Airway epithelial cell (primary cell): ENCODE data around the gene TRAPPC5. TPM values are rescaled to one million over a fixed set of nuclear protein-coding genes. Genes with fewer than 3 reads are reported as not detected.

Experiments
- total RNA-seq: library from RNA; depleted of rRNA; stranded (reverse); fragments of >200 nt; gene quantifications from 2 replicates; pipeline ENCODE4 v1.2.3, GENCODE V29; 2015

TRAPPC5 gene
- total RNA-seq, result 115 and 131 TPM in 2 replicates

DNA sequence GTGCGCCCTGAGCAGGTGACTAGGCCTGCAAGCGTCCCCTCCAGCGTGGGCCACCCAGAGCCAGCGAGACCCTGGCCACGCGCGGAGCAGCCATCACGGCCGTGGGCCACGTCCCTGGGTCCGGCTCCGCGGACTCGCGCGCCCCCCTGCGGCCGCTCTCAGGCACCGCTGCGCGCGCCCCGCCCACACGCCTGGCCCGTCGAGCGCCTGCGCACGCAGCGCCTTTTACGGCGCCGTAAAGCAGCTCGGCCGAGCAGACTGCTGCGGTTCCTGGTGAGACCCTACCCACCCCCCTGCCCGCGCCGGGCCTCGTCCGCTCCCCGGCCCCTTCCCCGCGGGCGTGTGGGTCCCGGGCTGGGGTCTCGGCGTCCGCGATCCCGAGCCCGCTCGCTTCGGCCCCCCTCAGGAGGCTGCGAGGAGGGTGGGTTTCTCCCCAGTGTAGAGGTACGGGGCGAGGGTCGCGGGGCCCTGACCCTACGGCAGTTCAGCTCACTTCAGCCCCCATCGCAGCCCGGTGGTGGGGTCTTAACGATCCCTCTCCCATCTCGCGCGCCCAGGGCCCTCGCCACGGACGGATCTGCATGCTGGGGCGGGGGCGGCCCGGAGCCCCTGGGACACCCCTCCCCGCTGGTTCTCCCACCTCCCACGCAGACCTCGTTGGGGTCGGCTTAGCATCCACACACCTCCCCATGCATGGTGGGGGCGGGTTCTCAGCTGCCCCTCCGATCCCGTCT is at the start of gene TRAPPC5:
TSS of gene TRAPPC5 (plus strand) at position 228 of the 734 bp plus-strand sequence. CDS start 1,421 bp downstream, outside the sequence.

DNA sequence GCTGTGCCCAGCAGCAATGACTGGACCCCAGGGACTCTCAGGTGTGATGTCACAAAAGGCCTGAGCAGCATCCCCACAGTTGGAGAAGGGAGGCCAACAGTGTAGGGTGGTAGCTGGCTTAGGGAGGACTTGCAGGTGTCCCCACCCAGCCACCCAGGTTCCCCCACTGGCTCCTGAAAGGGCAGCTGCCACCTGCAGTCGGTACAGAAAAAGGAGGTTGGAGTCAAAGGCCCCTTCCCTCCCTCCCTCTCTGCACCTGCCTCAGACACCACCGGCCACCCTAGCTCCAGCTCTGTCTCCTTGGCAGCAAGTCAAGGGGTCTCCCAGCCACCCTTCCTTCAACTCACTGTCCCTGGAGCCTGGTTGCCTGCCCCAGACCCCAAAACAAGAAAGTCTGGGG is 46.9 kb upstream of the TRAPPC5 start, which contains the start of gene PCP2:
TSS of gene PCP2 (minus strand) at position 22 of the 400 bp plus-strand sequence. CDS start 262 bp downstream, outside the sequence.

DNA sequence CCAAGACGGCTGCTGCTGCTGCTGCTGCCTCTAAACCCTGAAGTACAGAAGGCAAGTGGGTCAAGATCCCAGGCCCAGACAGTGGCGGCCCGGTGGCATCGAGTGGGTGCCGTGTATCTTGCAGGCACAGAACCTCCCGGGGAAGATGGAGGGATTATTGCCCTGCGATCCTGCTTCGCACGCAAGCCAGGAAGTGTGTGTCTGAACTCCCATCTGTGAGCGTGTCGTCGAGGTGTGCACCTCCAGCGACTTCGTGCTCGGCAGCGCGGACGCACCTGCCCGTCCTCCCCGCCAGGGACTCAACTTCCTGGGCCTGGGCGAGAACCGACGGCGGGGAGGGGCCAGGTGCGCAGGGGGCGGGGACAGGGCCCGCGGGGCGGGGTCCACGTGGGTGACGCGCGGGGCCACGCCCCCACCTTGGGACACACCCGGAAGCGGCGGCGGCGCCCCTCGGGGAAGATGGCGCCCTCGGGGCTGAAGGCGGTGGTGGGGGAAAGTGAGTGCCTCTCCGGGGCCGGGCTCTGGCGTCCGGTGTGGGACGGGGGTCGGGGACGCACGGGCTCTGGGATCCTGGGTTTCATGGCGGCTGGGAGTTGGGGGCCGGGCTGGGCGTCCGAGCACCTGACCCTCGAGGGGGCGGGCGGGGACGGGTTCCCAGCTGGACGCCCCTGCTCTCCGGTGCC is 43.8 kb upstream of the TRAPPC5 start, which contains the start of gene STXBP2:
TSS of gene STXBP2 (plus strand) at position 420 of the 683 bp plus-strand sequence. CDS start at position 460, 40 bp downstream.

DNA sequence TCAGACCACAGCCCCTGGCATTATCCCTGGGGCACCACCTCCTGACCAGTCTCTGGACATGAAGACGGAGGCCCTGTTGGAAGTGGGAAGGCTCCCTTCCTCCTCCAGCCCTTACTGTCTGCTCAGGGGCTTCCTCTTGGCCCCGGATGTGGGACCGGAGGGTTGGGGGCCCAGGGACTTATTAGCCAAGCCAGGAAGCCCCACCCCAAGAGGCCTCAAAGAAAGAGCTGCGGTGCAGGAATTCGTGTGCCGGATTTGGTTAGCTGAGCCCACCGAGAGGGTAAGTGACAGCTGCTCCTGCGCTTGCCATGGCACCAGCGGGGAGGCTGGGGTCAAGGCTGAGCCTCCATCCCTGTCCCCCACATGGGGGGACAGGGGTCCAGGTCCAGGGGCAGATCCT is 11.8 kb upstream of the TRAPPC5 start, which contains the start of gene RETN:
TSS of gene RETN (plus strand) at position 208 of the 400 bp plus-strand sequence. CDS start 278 bp downstream, outside the sequence.

DNA sequence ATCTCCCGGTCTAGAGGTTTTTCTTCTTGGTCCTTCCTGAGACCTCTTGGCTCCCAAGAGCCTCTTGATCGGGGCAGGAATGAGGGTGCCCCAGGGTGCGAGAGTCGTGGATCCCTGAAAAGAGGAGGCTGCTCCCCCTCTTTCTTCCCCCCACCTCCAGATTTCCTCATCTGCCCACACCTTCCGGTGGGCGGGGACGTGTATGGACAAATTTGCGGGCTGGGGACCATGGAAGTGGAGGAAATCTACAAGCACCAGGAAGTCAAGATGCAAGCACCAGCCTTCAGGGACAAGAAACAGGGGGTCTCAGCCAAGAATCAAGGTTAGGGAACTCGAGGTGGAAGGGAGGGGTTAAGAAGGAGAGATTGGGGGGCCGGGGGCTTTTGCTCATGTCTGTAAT is 3.8 kb upstream of the TRAPPC5 start, which contains the start of gene MCEMP1:
TSS of gene MCEMP1 (plus strand) at position 237 of the 400 bp plus-strand sequence. CDS start at position 268, 31 bp downstream.

DNA sequence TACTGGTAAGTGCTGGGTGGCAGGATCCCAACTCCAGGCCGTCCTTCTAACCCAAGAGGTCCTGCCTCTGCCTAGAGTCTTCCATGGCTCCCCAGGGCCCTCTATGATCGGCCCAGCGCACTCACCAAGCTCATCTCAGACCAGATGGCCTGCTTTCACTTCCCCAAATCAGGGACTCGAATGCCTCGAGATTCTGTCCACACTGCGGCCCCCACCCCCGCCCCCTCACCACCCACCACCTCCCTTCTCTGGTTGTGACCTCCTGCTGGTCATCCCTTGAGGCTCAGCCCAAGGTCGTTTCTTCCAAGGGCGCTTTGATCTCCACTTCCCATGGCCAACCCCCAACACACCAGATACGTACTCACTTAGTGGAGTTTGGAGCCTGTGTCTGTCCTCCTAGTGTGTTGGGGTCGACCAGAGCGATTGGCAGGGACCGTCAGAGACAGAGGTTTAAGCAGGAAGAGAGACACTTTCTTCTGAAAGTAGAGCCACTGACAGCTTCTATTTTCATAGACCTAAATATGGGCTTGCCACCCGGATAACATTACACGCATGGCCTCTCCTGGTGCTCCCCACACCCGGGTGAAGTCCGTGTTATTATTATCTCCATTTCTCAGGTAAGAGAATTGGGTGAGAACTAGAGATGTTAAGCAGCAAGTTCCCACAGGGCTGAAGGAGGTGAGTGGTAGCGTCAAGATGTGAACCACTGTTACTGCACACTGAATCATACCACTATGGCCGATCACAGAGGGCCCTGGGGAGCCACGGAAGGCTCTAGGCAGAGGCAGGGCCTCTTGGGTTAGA is 21.2 kb downstream of the TRAPPC5 start, which contains the start of gene FCER2:
TSS of gene FCER2 (minus strand) at position 478 of the 804 bp plus-strand sequence. CDS start 2,371 bp downstream, outside the sequence.

DNA sequence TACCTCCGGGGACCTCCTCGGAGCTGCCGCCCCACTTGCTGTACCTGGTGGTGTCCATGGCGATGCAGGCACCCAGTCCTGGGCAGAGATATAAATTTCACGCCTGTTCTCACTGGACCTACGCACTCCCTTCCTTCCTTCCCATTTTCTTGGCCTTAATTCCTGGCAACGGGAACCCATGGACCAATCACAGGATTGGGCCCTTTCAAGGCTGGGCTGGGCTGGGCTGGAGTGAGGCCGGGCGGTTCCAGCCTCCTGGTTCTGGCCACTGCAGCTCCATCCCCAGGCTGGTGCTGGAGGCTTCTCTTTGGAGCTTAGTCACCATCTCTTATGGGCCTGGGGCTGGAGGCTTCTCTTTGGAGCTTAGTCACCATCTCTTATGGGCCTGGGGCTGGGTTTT is 51.4 kb downstream of the TRAPPC5 start, which contains the start of gene CLEC4G:
TSS of gene CLEC4G (minus strand) at position 66 of the 400 bp plus-strand sequence. CDS start at position 58, 8 bp downstream.

Other genes with a start within 250 kb of the TRAPPC5 start
- 3.9 and 4.5 TPM in 2 replicates for gene PEX11G, start 191.8 kb upstream of the TRAPPC5 start, total RNA-seq
- 26.9 and 30.2 TPM in 2 replicates for gene ZNF358, start 164.7 kb upstream of the TRAPPC5 start, total RNA-seq
- gene MCOLN1, start 158.2 kb upstream of the TRAPPC5 start, total RNA-seq, result 2.7 and 3.2 TPM in 2 replicates
- 74.9 and 77.3 TPM in 2 replicates for gene PNPLA6, start 145.1 kb upstream of the TRAPPC5 start, total RNA-seq
- gene CAMSAP3, start 85.0 kb upstream of the TRAPPC5 start, total RNA-seq, result 11.0 and 12.6 TPM in 2 replicates
- gene XAB2, start 51.3 kb upstream of the TRAPPC5 start, total RNA-seq, result 34.7 and 37.8 TPM in 2 replicates
- gene PET100, start 51.0 kb upstream of the TRAPPC5 start, total RNA-seq, result 25.8 and 36.3 TPM in 2 replicates
- not detected in 2 replicates for gene PCP2, start 47.1 kb upstream of the TRAPPC5 start, total RNA-seq
- 38.1 and 50.0 TPM in 2 replicates for gene STXBP2, start 43.7 kb upstream of the TRAPPC5 start, total RNA-seq
- gene RETN, start 11.8 kb upstream of the TRAPPC5 start, total RNA-seq, result not detected in 2 replicates
- not detected in 2 replicates for gene MCEMP1, start 3.7 kb upstream of the TRAPPC5 start, total RNA-seq
- gene FCER2, start 21.3 kb downstream of the TRAPPC5 start, total RNA-seq, result not detected in 2 replicates
- not detected in 2 replicates for gene CLEC4G, start 51.3 kb downstream of the TRAPPC5 start, total RNA-seq
- not detected in 2 replicates for gene CD209, start 66.7 kb downstream of the TRAPPC5 start, total RNA-seq
- not detected in 2 replicates for gene CLEC4M, start 82.4 kb downstream of the TRAPPC5 start, total RNA-seq
- gene EVI5L, start 149.4 kb downstream of the TRAPPC5 start, total RNA-seq, result 14.8 and 16.4 TPM in 2 replicates
- gene PRR36, start 193.6 kb downstream of the TRAPPC5 start, total RNA-seq, result 0.07 TPM in 1 of 2 replicates, not detected in the other
- 7.6 and 9.0 TPM in 2 replicates for gene LRRC8E, start 207.7 kb downstream of the TRAPPC5 start, total RNA-seq
- 5.6 and 12.6 TPM in 2 replicates for gene MAP2K7, start 223.0 kb downstream of the TRAPPC5 start, total RNA-seq
- 2.6 and 10.2 TPM in 2 replicates for gene TGFBR3L, start 234.0 kb downstream of the TRAPPC5 start, total RNA-seq
- 21.6 and 22.9 TPM in 2 replicates for gene SNAPC2, start 239.5 kb downstream of the TRAPPC5 start, total RNA-seq
- gene CTXN1, start 245.3 kb downstream of the TRAPPC5 start, total RNA-seq, result 6.7 and 7.8 TPM in 2 replicates